ENCODE measurements around the gene ACTRT1.

Gene ACTRT1

GRCh38 chrX:128052303-128052702 is at the start of gene ACTRT1:
ACTRT1 (minus strand) TSS chrX:128052403; CDS start chrX:128052206, 197 bp downstream.
- no peaks in the 10 kb centered on the region for H3K27me3 ChIP-seq (replicated peaks; ENCODE audit: control insufficient read depth, insufficient read depth, low read length)
- DNase-seq (ENCODE audit: extremely low read depth, insufficient read length) = no peak
- H3K36me3 ChIP-seq (ENCODE audit: control insufficient read depth, insufficient read depth, low read length) = no peaks in the 10 kb centered on the region
- no peak for TF ChIP-seq CTCF (IDR thresholded peaks at IDR 0.05; ENCODE audit: insufficient read depth, low read length, poor library complexity, severe bottlenecking)
- H3K4me3 ChIP-seq (replicated peaks; ENCODE audit: low read depth, low read length) = no peak within 1 kb of the TSS

- TF ChIP-seq CTCF (IDR thresholded peaks at IDR 0.05; ENCODE audit: insufficient read depth, low read length, poor library complexity, severe bottlenecking) = no peak
- no peak for DNase-seq (ENCODE audit: extremely low read depth, insufficient read length)
- Histone ChIP-seq H3K27me3 (replicated peaks; ENCODE audit: control insufficient read depth, insufficient read depth, low read length) (no peaks in the 10 kb centered on the region), H3K4me3 (replicated peaks; ENCODE audit: low read depth, low read length) (no peak overlapping the region), H3K36me3 (ENCODE audit: control insufficient read depth, insufficient read depth, low read length) (no peaks in the 10 kb centered on the region)
Measured at GRCh38 chrX:128078545-128078944, 26.3 kb upstream of the ACTRT1 start.

DNA sequence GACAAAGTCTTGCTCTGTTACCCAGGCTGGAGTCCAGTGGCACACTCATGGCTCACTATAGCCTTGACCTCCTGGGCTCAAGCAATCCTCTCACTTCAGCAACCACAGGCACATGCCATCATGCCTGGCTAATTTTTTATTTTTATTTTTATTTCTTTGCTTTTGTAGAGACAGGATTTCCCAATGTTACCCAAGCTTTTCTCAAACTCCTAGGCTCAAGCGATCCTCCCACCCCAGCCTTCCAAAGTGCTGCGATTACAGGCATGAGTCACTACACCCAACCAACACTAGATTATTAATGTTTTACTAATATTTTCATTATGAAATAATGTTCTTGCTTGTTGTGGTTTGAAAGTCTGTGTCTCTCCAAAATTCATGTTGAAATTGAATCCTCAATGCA is 5.2 kb upstream of the ACTRT1 start:
- Histone ChIP-seq H3K36me3 (ENCODE audit: control insufficient read depth, insufficient read depth, low read length) (no peaks in the 10 kb centered on the region), H3K27me3 (replicated peaks; ENCODE audit: control insufficient read depth, insufficient read depth, low read length) (no peaks in the 10 kb centered on the region), H3K4me3 (replicated peaks; ENCODE audit: low read depth, low read length) (no peak overlapping the region)
- no peak for DNase-seq (ENCODE audit: extremely low read depth, insufficient read length)
- TF ChIP-seq CTCF (IDR thresholded peaks at IDR 0.05; ENCODE audit: insufficient read depth, low read length, poor library complexity, severe bottlenecking) = no peak

- no peak overlapping the region for H3K4me3 ChIP-seq (replicated peaks; ENCODE audit: low read depth, low read length)
- no peak for TF ChIP-seq CTCF (IDR thresholded peaks at IDR 0.05; ENCODE audit: insufficient read depth, low read length, poor library complexity, severe bottlenecking)
- DNase-seq (ENCODE audit: extremely low read depth, insufficient read length) = no peak
- no peaks in the 10 kb centered on the region for H3K36me3 ChIP-seq (ENCODE audit: control insufficient read depth, insufficient read depth, low read length)
- no peaks in the 10 kb centered on the region for H3K27me3 ChIP-seq (replicated peaks; ENCODE audit: control insufficient read depth, insufficient read depth, low read length)
Measured at GRCh38 chrX:128051526-128051925, 677 bp downstream of the ACTRT1 start.

- no peak for TF ChIP-seq CTCF (IDR thresholded peaks at IDR 0.05; ENCODE audit: insufficient read depth, low read length, poor library complexity, severe bottlenecking)
- DNase-seq (ENCODE audit: extremely low read depth, insufficient read length) = no peak
- Histone ChIP-seq H3K27me3 (replicated peaks; ENCODE audit: control insufficient read depth, insufficient read depth, low read length) (no peaks in the 10 kb centered on the region), H3K36me3 (ENCODE audit: control insufficient read depth, insufficient read depth, low read length) (no peaks in the 10 kb centered on the region), H3K4me3 (replicated peaks; ENCODE audit: low read depth, low read length) (no peak overlapping the region)
Measured at GRCh38 chrX:128035318-128035717, 16.9 kb downstream of the ACTRT1 start.

DNA sequence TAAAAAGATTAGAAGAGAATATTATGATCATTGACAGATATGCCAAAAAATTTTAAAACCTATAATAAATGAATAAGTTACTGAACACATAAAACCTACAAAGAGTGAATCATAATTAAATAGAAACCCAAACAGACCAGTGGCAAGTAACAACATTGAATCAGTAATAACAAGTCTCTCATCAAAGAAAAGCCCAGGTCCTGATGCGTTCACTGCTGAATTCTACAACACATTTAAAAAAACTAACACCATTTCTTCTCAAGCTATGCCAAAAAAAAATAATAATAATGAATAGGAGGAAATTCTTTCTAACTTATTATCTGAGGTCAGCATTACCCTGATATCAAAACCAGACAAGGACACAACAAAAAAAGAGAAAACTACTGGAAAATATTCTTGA is 30.6 kb downstream of the ACTRT1 start:
- Histone ChIP-seq H3K27me3 (replicated peaks; ENCODE audit: control insufficient read depth, insufficient read depth, low read length) (no peaks in the 10 kb centered on the region), H3K36me3 (ENCODE audit: control insufficient read depth, insufficient read depth, low read length) (no peaks in the 10 kb centered on the region), H3K4me3 (replicated peaks; ENCODE audit: low read depth, low read length) (no peak overlapping the region)
- TF ChIP-seq CTCF (IDR thresholded peaks at IDR 0.05; ENCODE audit: insufficient read depth, low read length, poor library complexity, severe bottlenecking) = no peak
- no peak for DNase-seq (ENCODE audit: extremely low read depth, insufficient read length)
